Tibial nerve (tissue), 4 donors: ENCODE data around the gene ASMTL. TPM values are rescaled to one million over a fixed set of nuclear protein-coding genes. Genes with fewer than 3 reads are reported as not detected.

ENCODE experiments used
- DNase-seq, 2 donors: peaks; one replicate each; pipeline ENCODE4 v3.0.0-alpha.2; 2019; ENCODE audit warnings: low spot score in 2 of 2
- H3K27ac ChIP-seq, 4 donors: fragments of 200-600 bp; sonication (generic) in 3 of 4; one replicate each; pipeline ENCODE4 v1.5.1; 2017 to 2019; ENCODE audit warnings: mild to moderate bottlenecking in 1 of 4
- H3K27me3 ChIP-seq, 2 donors: fragments of 200-600 bp; sonication (generic) in 1 of 2; one replicate each; pipeline versions ENCODE4 v1.5.1 to v1.6.0; 2017 to 2019
- H3K36me3 ChIP-seq, 3 donors: fragments of 200-600 bp; sonication (generic); one replicate each; pipeline ENCODE4 v1.5.1; 2018 to 2019
- H3K4me1 ChIP-seq, 4 donors: fragments of 200-600 bp; sonication (generic) in 3 of 4; one replicate each; pipeline ENCODE4 v1.5.1; 2017 to 2019
- H3K4me3 ChIP-seq, 4 donors: fragments of 200-600 bp; sonication (generic) in 3 of 4; one replicate each; pipeline ENCODE4 v1.5.1; 2017 to 2019; ENCODE audit warnings: mild to moderate bottlenecking in 1 of 4, moderate library complexity in 1 of 4
- H3K9me3 ChIP-seq, 4 donors: fragments of 200-600 bp; sonication (generic) in 3 of 4; one replicate each; pipeline ENCODE4 v1.5.1; 2017 to 2019
- CTCF ChIP-seq, 5 experiments: fragments of 200-600 bp in 3 of 5; fragments of 450-650 bp in 2 of 5; sonication (generic) in 3 of 5; IDR thresholded peaks; one replicate each; pipeline ENCODE4 v1.5.1; 2016 to 2019; ENCODE audit warnings: antibody characterized with exemption in 5 of 5, mild to moderate bottlenecking in 3 of 5, moderate library complexity in 2 of 5
- EP300 ChIP-seq, 2 donors: sonication (generic); formaldehyde crosslinking; IDR thresholded peaks; one replicate each; pipeline ENCODE4 v1.6.1; 2017; ENCODE audit warnings: antibody characterized with exemption in 2 of 2, mild to moderate bottlenecking in 1 of 2
- POLR2A ChIP-seq, 2 donors: fragments of 450-650 bp; IDR thresholded peaks; one replicate each; pipeline ENCODE4 v1.6.1; 2017; ENCODE audit warnings: antibody characterized with exemption in 2 of 2, mild to moderate bottlenecking in 2 of 2, moderate library complexity in 2 of 2
- WGBS, 2 donors: methylation state at CpG; one replicate each; pipeline ENCODE4 v1.1.5; 2018; 5-methylcytosine and 5-hydroxymethylcytosine counted together
- total RNA-seq, 4 donors: library from RNA; depleted of rRNA; stranded (reverse); fragments of >200 nt; gene quantifications; one replicate each; pipeline ENCODE4 v1.1.0, GENCODE V29; 2016

The ASMTL gene
- total RNA-seq, 4 donors from 2014 or later, result 25.1 to 47.2 (median 43.3) TPM

- H3K27ac ChIP-seq, result no peak overlapping the region
- TF ChIP-seq EP300 (IDR thresholded peaks at IDR 0.05) (no peak), POLR2A (IDR thresholded peaks at IDR 0.05) (no peak), CTCF (IDR thresholded peaks at IDR 0.05) (no peak)
- H3K27me3 ChIP-seq, result peaks cover 0 to 45% of the 10 kb centered on the region in 2 donors
- H3K9me3 ChIP-seq, result no peaks in the 10 kb centered on the region
- no peak overlapping the region for H3K4me3 ChIP-seq
- DNase-seq, result no peak
- no peaks in the 10 kb centered on the region for H3K36me3 ChIP-seq
- peaks cover 0 to 4% (median 0%) of the 10 kb centered on the region in 4 donors for H3K4me1 ChIP-seq
- 79 to 85% methylated on average over 5 of the region's 5 CpGs for WGBS, 2 donors
These were observed 10.9 kb upstream of the ASMTL start for GRCh38 chrX:1463581-1463980.

- no peak for DNase-seq
- TF ChIP-seq EP300 (IDR thresholded peaks at IDR 0.05) (peak in 1 of 2 donors; percentile 30), POLR2A (IDR thresholded peaks at IDR 0.05) (no peak)
- Histone ChIP-seq H3K9me3 (no peaks in the 10 kb centered on the region), H3K27me3 (peaks cover 0 to 39% of the 10 kb centered on the region in 2 donors), H3K36me3 (no peaks in the 10 kb centered on the region), H3K4me1 (peaks cover 0 to 4% (median 0%) of the 10 kb centered on the region in 4 donors), H3K27ac (peak overlapping the region in 1 of 4 donors; percentile 14), H3K4me3 (no peak overlapping the region)
- 67 to 68% methylated on average over 19 of the region's 19 CpGs for WGBS, 2 donors
These were observed 10.0 kb upstream of the ASMTL start for GRCh38 chrX:1462596-1463251.

- no peak for TF ChIP-seq EP300 (IDR thresholded peaks at IDR 0.05)
- no peak for TF ChIP-seq POLR2A (IDR thresholded peaks at IDR 0.05)
- no peak for TF ChIP-seq CTCF (IDR thresholded peaks at IDR 0.05)
- Histone ChIP-seq H3K9me3 (no peaks in the 10 kb centered on the region), H3K4me3 (no peak overlapping the region), H3K36me3 (no peaks in the 10 kb centered on the region), H3K4me1 (peaks cover 0 to 4% (median 0%) of the 10 kb centered on the region in 4 donors), H3K27ac (no peak overlapping the region), H3K27me3 (peaks cover 0 to 34% of the 10 kb centered on the region in 2 donors)
- no peak for DNase-seq
These were observed 9.4 kb upstream of the ASMTL start for GRCh38 chrX:1462110-1462509.

- no peak overlapping the region for H3K4me3 ChIP-seq
- no peak overlapping the region for H3K27ac ChIP-seq
- DNase-seq, result no peak
These were observed 3.2 kb upstream of the ASMTL start for GRCh38 chrX:1455948-1456280.

GRCh38 chrX:1453951-1454785 is 1.5 kb upstream of the ASMTL start:
- no peaks in the 10 kb centered on the region for H3K27me3 ChIP-seq
- H3K4me1 ChIP-seq, result peaks cover 0 to 30% (median 16%) of the 10 kb centered on the region in 4 donors
- H3K36me3 ChIP-seq, result peaks cover 0 to 2% (median 0%) of the 10 kb centered on the region in 3 donors
- TF ChIP-seq EP300 (IDR thresholded peaks at IDR 0.05), result peak in 1 of 2 donors; percentile 22
- TF ChIP-seq POLR2A (IDR thresholded peaks at IDR 0.05), result no peak
- peak; percentile 95 to 97 (median 97) for TF ChIP-seq CTCF (IDR thresholded peaks at IDR 0.05)
- peak overlapping the region in 3 of 4 donors; percentile 60 to 93 (median 70) for H3K27ac ChIP-seq
- H3K9me3 ChIP-seq, result no peaks in the 10 kb centered on the region
- WGBS, 2 donors, result 2% methylated on average over 24 to 36 of the region's 45 CpGs
- peak; percentile 78 to 80 for DNase-seq
- peak overlapping the region; percentile 44 to 100 (median 66) for H3K4me3 ChIP-seq

More at GRCh38 chrX:1455948-1456280, 3.2 kb upstream of the ASMTL start:
- H3K36me3 ChIP-seq, result no peaks in the 10 kb centered on the region
- no peaks in the 10 kb centered on the region for H3K9me3 ChIP-seq
- peaks cover 0 to 21% (median 14%) of the 10 kb centered on the region in 4 donors for H3K4me1 ChIP-seq
- 63 to 68% methylated on average over 3 of the region's 3 CpGs for WGBS, 2 donors
- TF ChIP-seq CTCF (IDR thresholded peaks at IDR 0.05) (no peak), POLR2A (IDR thresholded peaks at IDR 0.05) (no peak), EP300 (IDR thresholded peaks at IDR 0.05) (no peak)
- H3K27me3 ChIP-seq, result no peaks in the 10 kb centered on the region
